Measurements from ENCODE around the gene CPZ.
A peak's percentile ranks its signal among the peaks of the same experiment; 100 is the strongest.

CPZ gene

DNA sequence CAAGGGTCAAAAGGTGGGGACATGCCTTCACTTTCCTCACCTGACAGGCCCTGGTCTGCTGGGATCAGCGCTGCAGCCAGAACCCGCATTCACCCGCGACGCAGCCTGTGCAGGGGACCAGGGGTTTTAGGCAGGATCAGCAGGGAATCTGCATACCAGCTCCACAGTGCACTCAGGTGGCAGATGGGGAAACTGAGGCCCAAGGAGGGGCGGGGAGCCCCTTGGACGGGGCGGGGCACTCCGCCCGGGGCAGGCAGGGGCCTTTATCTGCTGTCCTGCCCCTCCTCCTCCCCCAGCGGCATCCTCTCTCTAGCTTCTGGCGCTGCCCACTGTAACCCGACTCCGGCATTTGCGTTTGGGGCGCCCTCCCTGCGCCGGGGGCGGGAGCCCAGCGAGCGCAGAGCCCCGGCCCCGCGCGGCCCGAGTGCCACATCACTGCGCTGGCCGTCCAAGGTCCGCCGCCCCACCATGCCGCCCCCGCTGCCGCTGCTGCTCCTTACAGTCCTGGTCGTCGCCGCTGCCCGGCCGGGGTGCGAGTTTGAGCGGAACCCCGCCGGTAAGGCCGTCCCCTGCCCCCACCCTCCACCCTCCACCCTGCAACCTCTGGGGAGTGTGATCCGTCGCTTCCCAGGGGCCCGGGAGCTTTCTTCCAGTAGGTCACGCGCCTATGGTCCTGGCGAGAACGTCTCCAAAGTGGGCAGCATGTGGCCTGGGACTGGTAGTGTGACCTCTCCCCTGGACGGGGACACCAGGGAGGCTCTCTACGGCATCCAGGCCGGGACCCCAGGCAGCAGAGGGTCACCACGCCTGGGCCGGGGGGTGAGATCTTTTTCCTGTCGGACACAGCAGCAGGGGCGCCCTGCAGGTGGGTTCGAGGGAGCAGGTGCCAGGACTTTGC lies at the start of gene CPZ:
Gene CPZ, plus strand, starts transcription at position 400 of the 898 bp plus-strand sequence. Its CDS starts 69 bp downstream, at position 469.
- no peak for DNase-seq

DNA sequence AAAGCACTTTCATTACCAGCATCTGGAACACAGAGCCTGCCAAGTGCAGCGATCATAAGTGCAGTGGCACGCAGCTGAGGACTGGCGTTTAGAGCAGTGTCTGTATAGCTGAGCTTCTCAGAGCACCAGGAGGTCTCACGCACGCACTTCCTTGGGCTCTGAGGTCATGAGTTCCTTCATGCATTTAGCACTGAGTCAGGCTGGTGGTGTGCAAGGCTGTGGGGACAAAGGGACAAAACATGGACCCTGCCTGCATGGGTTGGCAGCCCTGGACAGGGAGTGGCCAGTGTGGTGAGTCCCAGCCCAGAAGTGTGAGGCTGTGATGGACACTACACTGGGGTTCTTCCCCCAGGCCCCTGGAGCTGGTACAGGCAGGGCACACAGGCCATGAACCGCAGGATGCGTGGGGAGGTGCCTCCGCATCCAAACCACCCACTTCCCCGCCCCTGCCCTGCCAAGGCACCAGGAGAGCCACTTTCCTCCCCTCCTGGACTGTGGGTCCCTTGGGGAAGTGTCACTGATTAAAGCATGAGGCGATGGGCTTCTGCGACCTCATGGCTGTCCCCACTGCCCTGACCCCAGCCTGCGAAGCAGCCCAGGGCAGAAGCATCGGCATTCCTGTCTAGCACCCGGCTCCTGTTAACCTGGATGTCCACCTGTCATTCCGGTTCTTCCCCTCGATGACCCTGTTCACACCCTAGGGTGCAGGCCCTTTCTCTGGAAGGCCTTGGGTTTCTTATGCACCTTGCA lies 49.6 kb upstream of the CPZ start:
- no peak for DNase-seq

DNA sequence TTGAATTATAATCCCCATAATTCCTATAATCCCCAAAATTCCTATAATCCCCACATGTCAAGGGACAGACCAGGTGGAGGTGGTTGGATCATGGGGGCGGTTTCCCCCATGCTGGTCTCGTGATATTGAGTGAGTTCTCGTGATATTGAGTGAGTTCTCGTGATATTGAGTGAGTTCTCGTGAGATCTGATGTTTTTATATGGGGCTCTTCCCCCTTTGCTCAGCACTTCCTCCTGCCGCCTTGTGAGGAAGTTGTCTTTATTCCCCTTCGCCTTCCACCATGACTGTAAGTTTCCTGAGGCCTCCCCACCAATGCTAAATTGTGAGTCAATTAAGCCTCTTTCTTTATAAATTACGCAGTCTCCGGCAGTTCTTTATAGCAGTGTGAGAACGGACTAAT lies 48.9 kb upstream of the CPZ start:
- DNase-seq = no peak

DNA sequence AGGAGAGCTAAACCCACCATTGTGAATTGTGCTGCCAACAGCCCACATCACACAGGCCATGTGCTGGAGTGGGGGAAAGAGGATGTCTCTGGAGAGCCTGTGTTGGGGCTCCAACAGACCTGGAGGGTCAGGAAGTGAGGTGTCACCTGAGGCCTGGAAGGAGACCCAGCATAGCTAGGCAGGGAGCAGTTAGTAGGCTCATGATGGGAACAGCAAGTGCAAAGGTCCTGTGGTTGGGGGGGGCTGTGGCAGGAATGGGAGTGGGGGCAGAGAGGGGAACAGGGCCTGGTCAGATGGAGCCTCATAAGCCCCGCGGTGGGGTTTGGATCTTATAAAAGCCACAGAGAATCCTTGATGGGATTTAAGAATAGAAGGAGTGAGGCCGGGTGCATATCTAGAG lies 48.3 kb upstream of the CPZ start:
- no peak for DNase-seq

DNA sequence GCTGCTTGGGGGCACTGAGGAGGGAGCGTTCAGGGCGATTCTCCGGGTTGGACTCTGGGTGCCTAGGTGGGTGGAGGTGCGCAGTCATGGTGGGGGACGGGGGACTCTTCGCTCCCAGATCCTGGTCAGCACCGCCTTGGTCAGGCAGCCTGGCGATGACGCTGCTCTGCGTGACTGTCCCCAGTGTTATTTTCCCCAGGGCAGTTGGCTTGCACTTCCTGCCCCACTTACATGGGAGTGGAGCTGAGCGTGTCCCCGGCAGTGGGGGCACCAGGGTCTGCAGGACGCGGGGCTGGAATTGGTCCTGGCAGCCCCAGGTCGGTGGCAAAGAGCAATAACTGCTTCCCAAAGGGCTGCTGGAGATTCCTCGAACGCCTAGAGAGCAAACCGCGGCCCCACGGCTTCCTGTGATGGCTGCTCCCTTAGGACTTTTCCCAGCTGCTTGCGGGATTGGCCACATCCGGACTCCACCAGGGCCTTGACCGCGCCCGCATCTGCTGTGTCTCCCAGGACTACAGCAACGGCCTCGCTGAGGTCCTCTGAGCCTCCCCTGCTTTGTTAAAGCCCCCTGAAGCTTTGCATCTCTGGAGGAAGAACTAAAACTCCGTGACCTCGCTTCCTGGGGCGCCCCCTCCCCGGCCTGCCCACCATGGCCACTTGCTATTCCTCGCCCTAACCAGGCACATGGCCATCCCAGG lies 47.7 kb upstream of the CPZ start:
- no peak for DNase-seq

DNA sequence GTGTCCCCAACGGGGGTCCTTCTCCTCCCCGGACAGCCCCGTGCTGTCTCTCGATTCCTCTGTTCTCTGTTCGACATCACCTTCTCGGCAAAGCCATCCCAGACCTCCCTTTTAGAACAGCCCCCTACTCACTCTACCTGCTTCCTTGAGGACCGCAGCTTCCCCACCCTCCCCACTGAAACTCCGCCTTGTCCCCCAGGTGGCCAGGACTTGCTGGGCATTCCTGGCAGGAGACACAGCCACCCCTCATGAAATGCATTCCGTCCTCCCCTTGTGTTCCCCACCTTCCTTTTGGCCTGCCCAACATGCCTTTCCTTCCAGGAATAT lies 47.2 kb upstream of the CPZ start:
- DNase-seq = no peak

DNA sequence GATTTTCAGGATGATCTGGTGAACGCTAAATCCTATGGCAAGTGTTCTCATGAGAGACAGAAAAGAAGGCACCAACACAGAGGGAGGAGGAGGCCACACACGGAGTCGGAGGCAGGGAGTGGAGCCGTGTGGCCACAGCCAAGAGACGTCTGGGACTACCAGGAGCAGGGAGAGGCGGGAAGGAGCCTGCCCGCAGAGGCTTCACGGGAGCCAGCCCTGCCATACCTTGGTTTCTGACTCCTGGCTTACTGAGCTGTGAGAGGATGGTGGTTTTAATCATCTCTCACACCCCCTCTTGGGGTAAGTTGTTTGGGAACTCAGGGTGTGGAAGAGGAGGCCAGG lies 45.8 kb upstream of the CPZ start:
- no peak for DNase-seq

DNA sequence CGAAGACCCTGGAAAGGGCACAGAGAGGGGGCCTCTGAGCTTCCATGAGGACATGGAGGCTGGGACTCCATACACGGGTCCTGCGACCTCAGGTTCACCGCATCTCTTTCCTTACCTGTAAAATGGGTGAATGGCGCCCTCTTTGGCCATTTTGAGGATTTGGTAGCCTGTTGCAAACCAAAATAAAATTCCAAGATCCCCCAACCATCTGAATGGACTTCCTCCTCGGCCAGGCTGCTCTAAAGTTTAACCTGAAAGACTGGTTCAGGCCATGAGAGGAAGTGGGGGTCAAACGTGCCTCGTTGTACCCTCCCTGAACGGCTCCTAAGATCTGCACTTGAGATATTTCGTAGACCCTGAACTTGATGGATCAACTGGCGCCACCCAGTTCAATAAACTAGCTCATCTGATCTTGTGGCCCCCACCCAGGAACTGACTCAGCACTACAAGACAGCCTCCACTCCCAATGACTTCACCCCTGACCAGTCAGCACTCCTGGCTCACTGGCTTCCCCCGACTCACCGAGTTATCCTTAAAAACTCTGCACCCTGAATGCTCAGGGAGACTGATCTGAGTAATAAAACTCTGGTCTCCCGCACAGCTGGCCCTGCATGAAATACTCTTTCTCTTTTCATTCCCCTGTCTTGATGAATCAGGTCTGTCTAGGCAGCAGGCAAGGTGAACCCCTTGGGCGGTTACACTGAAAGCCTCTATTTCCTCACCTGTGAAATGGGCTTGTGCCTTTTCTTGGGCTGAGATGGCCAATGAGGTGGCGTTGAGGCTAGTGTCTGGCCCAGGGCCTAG lies 45.3 kb upstream of the CPZ start:
- DNase-seq = peak in 1 of 2 experiments; percentile 1

DNA sequence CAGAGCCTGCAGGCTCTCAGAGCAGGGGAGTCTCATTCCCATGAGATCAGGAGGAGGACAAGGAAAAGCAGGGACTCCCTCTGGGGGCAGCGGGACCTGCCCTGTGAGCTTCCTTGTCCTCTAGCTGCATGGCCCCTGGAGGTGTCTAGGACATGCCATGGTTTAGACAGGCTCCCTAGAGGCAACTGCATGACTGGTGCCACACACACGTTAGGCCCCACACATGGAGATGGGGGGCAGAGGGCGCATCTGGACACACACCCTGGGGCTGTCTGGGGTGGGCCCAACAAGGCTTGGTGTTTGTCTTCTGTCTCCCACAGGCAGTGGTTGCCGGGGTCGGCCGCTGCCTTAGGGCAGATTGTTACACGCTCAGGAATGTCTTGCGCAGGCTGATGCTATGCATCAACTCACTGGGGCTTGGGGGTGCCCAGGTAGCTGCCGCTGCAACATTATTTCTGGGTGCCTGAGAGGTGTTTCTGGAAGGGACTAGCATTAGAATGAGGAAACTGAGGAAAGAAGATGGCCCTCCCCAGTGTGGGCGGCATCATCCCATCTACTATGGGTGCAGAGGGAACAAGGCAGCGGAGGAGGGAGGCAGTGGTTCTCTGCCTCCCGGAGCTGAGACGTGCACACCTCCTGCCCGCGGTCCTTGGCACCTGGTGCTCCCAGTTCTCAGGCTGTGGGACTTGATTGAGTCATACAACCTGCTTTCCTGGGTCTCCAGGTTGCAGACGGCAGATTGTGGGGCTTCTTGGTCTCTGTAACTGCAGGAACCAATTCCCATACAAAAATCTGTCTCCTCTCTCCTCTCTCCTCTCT lies 44.4 kb upstream of the CPZ start:
- DNase-seq = no peak

DNA sequence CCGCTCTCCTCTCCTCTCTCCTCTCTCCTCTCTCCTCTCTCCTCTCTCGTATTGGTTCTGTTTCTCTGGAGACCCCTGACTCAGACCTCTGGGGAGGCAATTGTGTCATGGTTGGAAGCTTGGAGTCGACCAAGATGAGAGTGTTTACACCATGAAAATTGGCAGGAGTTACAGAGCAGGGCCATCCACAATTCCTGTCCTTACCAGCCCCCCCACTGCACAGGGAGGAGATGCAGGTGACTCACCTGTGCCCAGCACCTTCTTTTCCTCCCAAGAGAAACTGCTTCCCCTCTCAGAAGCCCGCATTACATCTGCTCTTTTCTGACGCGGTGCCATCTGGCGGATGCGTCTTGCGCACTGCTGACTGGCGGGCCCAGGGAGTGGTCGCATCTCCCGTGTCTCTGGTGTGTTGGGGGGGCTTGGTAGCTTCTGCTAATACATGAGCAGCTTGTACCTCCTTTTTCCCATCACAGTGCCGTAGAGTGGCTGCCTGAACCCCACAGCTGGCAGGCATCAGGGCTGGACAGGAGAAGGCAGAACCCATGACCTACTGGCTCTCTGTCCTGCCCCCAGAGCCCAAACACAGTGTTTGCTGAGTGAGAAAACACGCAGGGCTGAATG lies 43.7 kb upstream of the CPZ start:
- DNase-seq = no peak

DNA sequence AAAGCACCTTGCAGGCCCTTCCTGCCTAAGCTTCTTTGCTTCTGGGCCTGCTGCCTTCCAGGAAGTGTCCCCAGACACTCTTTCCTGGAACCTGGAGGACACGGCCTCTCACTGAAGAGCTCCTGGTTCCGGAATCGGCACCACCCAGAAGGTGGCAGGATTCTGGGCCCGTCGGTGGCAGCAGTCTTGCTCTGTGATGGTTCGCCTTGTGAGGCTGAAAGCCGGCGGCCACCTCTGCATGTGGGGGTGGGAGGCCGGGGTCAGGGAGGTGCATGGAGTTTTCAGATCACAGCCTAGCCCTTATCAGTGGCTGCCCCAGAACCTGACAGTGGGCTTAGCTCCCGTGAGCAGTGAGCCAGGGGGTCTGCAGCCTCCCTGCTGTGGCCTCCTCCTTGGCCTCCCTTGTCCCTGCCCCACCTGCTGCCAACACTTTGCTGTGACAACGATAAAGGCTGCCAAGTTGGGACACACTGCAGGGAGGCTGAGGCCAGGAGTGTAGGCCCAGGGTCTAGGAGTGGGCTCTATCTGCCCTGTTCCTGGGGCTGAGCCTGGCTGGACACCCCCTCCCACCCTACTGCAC lies 43.1 kb upstream of the CPZ start:
- no peak for DNase-seq

DNA sequence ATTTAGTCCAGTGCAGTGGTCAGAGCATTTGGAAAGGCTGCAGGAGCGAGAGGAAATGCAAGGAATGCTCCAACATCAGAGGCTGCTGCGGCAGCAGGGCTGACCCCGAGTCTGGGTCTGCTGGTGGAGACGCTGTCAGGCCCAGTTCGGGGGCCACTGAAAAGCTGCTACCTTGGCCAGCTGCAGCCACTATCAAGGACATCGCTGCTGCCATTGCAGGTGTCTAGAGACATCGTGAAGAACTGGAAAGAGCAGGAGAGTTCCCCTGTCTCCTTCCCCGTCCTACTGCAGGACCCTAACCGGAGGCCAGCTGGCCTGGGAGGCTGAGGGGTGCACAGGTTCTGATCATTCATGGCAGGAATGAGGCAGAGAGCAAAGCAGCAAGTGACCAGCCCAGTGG lies 41.9 kb upstream of the CPZ start:
- DNase-seq = no peak

DNA sequence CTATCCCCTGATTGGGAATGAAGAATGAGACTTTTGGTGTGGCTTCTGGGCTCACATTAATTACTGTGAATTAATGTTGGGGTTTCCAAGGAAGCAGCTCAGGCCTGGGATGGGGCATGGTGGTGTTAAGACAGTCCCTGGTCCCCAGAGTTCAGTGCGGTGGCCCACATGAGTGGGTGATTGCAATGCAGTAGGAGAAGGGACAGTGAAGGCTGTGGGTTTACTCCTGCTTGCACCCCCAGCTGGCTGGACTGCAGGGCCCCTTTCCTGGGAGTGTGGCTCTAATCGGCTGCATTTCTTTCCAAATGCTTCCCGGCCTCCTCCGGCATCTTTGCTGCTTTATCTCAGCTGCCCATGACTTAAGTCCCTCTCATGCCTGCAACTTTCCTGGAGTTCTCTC lies 40.5 kb upstream of the CPZ start:
- no peak for DNase-seq

DNA sequence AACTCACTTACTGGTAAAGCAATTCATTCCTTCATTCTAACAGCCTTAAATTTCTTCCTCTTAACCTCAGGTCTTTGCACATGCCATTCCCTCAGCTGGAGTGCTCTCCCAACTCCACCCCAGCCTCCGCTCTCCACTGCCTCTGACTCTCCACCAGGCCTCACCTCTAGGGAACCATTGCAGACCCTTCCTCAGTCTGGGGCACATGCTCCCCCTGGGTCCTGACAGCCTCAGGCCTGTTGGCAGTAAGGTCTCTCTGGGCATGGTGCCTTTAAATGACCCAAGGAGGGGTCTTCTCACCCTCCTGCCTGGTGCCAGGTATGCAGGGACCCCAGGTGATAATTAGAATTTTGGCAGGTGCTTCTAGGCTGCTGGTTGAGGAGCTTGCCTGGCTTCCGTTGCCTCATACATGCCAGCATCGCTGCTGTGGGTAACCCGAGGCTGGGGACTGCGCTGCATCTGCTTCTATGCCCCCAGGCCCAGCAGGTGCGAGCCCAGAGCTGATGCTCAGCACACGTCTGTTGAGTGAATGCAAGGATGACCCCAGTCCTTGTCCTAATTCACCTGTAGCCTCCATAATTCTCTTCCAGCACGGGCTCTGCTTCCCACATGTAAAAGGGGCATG lies 39.9 kb upstream of the CPZ start:
- no peak for DNase-seq

DNA sequence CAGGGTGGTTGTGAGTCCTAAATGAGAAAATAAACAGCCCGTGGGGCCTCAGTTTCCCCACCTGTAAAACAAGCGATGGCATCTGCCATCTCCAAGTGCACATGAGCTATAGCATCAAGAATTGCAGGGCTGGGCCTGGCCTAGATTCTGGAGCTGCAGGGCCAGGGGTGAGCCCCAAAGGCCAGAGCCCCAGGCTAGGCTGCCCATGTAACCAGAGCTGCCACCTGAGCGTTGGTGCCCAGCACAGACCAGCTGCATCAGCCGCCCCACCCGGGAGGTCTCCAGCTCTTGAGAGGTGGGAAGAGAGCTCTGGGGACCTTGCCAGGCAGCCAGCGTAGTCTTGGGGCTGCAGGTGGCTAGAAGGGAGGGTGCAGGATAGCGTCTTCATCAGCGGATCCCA lies 39.3 kb upstream of the CPZ start:
- no peak for DNase-seq

DNA sequence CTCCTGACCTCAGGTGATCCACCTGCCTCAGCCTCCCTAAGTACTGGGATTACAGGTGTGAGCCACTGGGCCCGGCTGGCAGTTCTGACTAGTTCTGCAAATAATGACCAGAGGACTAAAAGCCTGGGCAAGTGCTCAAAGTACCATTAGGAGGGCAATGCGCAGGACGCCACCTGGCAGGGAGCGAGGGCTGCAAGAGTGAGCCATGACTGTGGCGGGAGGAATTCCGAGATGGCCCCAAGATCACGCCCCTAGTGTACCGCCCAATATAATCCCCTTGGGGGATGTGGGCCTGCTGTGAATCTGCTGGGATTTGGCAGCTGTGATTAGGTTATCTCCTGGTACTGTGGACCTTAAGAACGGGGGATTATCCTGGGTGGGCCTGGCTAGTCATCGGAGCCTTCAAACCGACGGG lies 38.6 kb upstream of the CPZ start:
- DNase-seq = no peak

DNA sequence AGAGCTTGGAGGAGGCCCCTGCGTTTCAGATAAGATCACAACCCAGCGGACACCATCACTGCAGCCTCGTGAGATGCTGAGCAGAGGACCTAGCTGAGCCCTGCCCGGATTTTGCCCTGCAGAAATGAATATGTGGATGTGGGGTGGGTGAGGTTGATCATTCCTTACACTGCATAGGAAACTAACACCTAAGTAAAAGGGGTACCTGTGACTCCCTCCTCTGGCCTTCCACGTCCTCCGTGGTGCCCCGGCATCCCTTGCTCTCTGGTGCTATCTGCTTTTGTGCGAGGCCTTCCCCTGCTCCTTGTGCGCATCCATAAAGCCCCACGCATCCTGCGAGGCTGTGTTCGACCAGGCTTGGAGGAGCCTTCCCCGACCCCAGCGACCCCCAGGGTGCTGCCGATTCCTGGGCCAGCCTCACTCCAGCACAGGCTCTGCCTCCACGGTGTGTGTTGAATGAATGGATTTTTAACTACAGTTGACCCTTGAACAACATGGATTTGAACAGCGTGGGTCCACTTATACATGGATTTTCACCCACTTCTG lies 37.9 kb upstream of the CPZ start:
- DNase-seq = no peak

DNA sequence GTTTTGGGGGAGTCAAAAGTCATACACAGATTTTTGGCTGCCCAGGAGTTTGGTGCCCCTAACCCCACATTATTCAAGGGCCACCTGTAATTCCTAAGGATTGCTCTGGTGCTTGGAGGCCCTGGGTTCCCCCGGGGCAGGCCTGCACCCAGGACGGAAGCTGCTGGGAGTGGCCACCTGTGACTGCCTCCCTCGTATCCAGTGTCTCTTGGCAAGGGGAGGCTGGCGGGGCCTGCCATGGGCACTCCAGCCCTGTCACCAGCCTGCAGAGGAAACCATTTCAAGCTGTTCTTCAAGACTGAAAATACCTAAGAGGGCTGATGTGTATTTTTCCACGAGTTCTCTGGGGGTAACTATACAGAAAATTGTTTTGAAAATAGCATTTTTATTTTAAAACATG lies 36.8 kb upstream of the CPZ start:
- no peak for DNase-seq

DNA sequence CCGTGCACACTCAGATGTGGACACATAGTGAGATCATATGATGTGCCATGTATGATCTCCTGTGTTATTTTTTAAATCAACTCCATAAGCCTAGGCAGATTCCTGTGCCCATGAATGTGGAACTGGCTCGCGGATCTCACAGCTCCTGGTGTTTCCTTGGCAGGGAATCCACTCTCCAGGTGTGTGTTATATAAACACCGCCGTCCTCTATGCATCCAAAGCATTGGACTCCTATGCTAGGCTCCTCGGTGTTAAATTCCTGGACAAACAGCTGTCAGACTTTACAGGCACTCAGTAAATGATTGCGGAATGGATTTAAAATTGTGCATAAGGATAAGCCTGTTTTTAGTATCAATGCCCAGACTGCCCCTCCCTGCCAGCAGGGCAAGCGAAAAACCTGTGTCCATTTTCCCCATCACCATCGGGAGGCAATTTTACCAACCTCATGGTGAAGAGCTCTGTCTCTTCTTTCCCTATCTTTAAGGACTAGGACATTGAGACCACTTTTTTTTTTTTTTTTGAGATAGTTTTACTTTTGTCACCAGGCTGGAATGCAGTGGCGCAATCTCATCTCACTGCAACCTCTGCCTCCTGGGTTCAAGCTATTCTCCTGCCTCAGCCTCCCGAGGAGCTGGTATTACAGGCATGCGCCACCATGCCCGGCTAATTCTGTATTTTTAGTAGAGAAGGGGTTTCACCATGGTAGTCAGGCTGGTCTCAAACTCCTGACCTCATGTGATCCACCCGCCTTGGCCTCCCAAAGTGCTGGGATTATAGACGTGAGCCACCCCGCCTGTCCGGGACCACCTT lies 36.0 kb upstream of the CPZ start:
- no peak for DNase-seq
